Cardiac septum (tissue), 1 donor: ENCODE data around the gene KCTD16. TPM values are rescaled to one million over a fixed set of nuclear protein-coding genes. Genes with fewer than 3 reads are reported as not detected.

ENCODE experiments used
- DNase-seq: peaks from one replicate; pipeline ENCODE4 v3.0.0-alpha.2; 2020; ENCODE audit warnings: low spot score
- intact Hi-C: fragments of 100-400 bp; cut with DNase I; formaldehyde crosslinking; loops from one replicate; pipeline ENCODE4 v1.14.0; 2022
- total RNA-seq: library from RNA; stranded (reverse); fragmentation: NEBNext Ultra II Directional; extraction: Animal tissue kit (Norgen Biotek cat#: 25700); gene quantifications from one replicate; pipeline ENCODE4 v1.2.1, GENCODE V29; 2021
- donor health status: DM: no; HTN: no; CAD: no.

KCTD16 gene
- total RNA-seq, 1 donor from 2014 or later, result 0.08 TPM

GRCh38 chr5:144267961-144268513, 97.4 kb downstream of the KCTD16 start:
- intact Hi-C loops, result no loop called here
- DNase-seq, result no peak

GRCh38 chr5:144273232-144274027, 102.8 kb downstream of the KCTD16 start:
- no peak for DNase-seq
- intact Hi-C loops, result no loop called here

GRCh38 chr5:144275329-144275728, 104.7 kb downstream of the KCTD16 start:
- no peak for DNase-seq
- intact Hi-C loops, result no loop called here

- no peak for DNase-seq
- intact Hi-C loops, result no loop called here
These were observed 105.6 kb downstream of the KCTD16 start for GRCh38 chr5:144276034-144276822.

- no peak for DNase-seq
- intact Hi-C loops, result no loop called here
These were observed 111.1 kb downstream of the KCTD16 start for GRCh38 chr5:144281784-144282183.

- DNase-seq, result no peak
- intact Hi-C loops, result no loop called here
These were observed 113.4 kb downstream of the KCTD16 start for GRCh38 chr5:144284036-144284435.

- intact Hi-C loops, result no loop called here
These were observed 114.3 kb downstream of the KCTD16 start for GRCh38 chr5:144284931-144285502.

GRCh38 chr5:144289277-144289676, 118.6 kb downstream of the KCTD16 start:
- intact Hi-C loops, result no loop called here
- no peak for DNase-seq

More at GRCh38 chr5:144284931-144285502, 114.3 kb downstream of the KCTD16 start:
- no peak for DNase-seq

GRCh38 chr5:144292029-144292428, 121.4 kb downstream of the KCTD16 start:
- no peak for DNase-seq
- intact Hi-C loops, result no loop called here

- no peak for DNase-seq
- intact Hi-C loops, result no loop called here
These were observed 124.6 kb downstream of the KCTD16 start for GRCh38 chr5:144295284-144295683.

- no peak for DNase-seq
- intact Hi-C loops, result no loop called here
These were observed 126.4 kb downstream of the KCTD16 start for GRCh38 chr5:144297081-144297480.

- intact Hi-C loops, result no loop called here
- no peak for DNase-seq
These were observed 128.0 kb downstream of the KCTD16 start for GRCh38 chr5:144298658-144299057.

- intact Hi-C loops, result no loop called here
- DNase-seq, result no peak
These were observed 134.0 kb downstream of the KCTD16 start for GRCh38 chr5:144304688-144305087.

- DNase-seq, result no peak
- intact Hi-C loops, result no loop called here
These were observed 137.1 kb downstream of the KCTD16 start for GRCh38 chr5:144307736-144308135.

- DNase-seq, result no peak
- intact Hi-C loops, result no loop called here
These were observed 137.5 kb downstream of the KCTD16 start for GRCh38 chr5:144308174-144308573.

- no peak for DNase-seq
- intact Hi-C loops, result no loop called here
These were observed 138.4 kb downstream of the KCTD16 start for GRCh38 chr5:144308906-144309670.

- no peak for DNase-seq
- intact Hi-C loops, result no loop called here
These were observed 139.9 kb downstream of the KCTD16 start for GRCh38 chr5:144310621-144311020.

- DNase-seq, result no peak
- intact Hi-C loops, result no loop called here
These were observed 142.6 kb downstream of the KCTD16 start for GRCh38 chr5:144313147-144313726.

GRCh38 chr5:144315026-144315425, 144.4 kb downstream of the KCTD16 start:
- DNase-seq, result no peak
- intact Hi-C loops, result no loop called here
